Testis (tissue), 3 donors: ENCODE data around the gene TMEM150B. TPM values are rescaled to one million over a fixed set of nuclear protein-coding genes. Genes with fewer than 3 reads are reported as not detected.

Experiments used
- DNase-seq: peaks from one replicate; pipeline ENCODE4 v3.0.0-alpha.2; 2019
- H3K27ac ChIP-seq, 2 donors: fragments of 200-600 bp; sonication (generic); one replicate each; pipeline ENCODE4 v1.5.1; 2019
- H3K27me3 ChIP-seq: fragments of 200-600 bp; sonication (generic); one replicate; pipeline ENCODE4 v1.5.1; 2019
- H3K36me3 ChIP-seq: fragments of 200-600 bp; sonication (generic); one replicate; pipeline ENCODE4 v1.5.1; 2017; ENCODE audit warnings: low read depth; ENCODE audit errors: missing control alignments
- H3K4me1 ChIP-seq: fragments of 200-600 bp; sonication (generic); one replicate; pipeline ENCODE4 v1.5.1; 2019
- H3K4me3 ChIP-seq, 2 donors: fragments of 200-600 bp; sonication (generic); one replicate each; pipeline ENCODE4 v1.5.1; 2017 to 2019
- H3K9me3 ChIP-seq: fragments of 200-600 bp; sonication (generic); one replicate; pipeline ENCODE4 v1.5.1; 2017
- CTCF ChIP-seq, 3 experiments: fragments of 450-650 bp in 2 of 3; fragments of 200-600 bp in 1 of 3; sonication (generic) in 1 of 3; IDR thresholded peaks; one replicate each; pipeline ENCODE4 v1.5.1; 2016 to 2019; ENCODE audit warnings: antibody characterized with exemption in 3 of 3, mild to moderate bottlenecking in 2 of 3, moderate library complexity in 1 of 3
- POLR2A ChIP-seq: fragments of 450-650 bp; IDR thresholded peaks from one replicate; pipeline ENCODE4 v1.6.1; 2017; ENCODE audit warnings: antibody characterized with exemption, mild to moderate bottlenecking, moderate library complexity
- WGBS, 2 donors: methylation state at CpG; one replicate each; pipeline ENCODE4 v1.1.5; 2018; 5-methylcytosine and 5-hydroxymethylcytosine counted together
- intact Hi-C: fragments of 100-400 bp; cut with DNase I; formaldehyde crosslinking; loops from one replicate; pipeline ENCODE4 v1.15.1; 2023; ENCODE audit warnings: low total_unique reads
- polyA plus RNA-seq: library from polyadenylated mRNA; stranded (reverse); fragments of 350-450 nt; fragmentation: Illumina TruSeq; extraction: RNeasy Lipid Tissue Mini Kit (QIAGEN cat#74804); gene quantifications from one replicate; pipeline ENCODE4 v1.2.3, GENCODE V29; 2014; ENCODE audit warnings: low read depth, low replicate concordance; ENCODE audit not compliant: insufficient read depth
- total RNA-seq, 2 donors: library from RNA; depleted of rRNA; stranded (reverse); fragments of >200 nt; gene quantifications; one replicate each; pipeline ENCODE4 v1.2.3, GENCODE V29; 2016

TMEM150B gene
- total and polyA plus RNA-seq, 3 donors from 2014 or later = 0.98 to 2.2 TPM; not detected in 1

GRCh38 chr19:55370305-55370988 is 45.3 kb upstream of the TMEM150B start, which contains the start of gene IL11:
TSS of gene IL11 (minus strand) at chr19:55370463. CDS start at chr19:55370310, 153 bp downstream.
- Histone ChIP-seq H3K4me3 (peak within 1 kb of the TSS; percentile 26 to 32), H3K27me3 (no peaks in the 10 kb centered on the region), H3K9me3 (no peaks in the 10 kb centered on the region), H3K27ac (no peak within 1 kb of the TSS), H3K36me3 (no peaks in the 10 kb centered on the region), H3K4me1 (peaks cover 6% of the 10 kb centered on the region)
- intact Hi-C loops = no loop called here
- TF ChIP-seq POLR2A (no peak), CTCF (IDR thresholded peaks at IDR 0.05) (no peak)
- DNase-seq = no peak
- 11 to 15% methylated on average over 18 to 30 of the region's 32 CpGs for WGBS, 2 donors

- intact Hi-C loops = no loop called here
- H3K4me1 ChIP-seq = peaks cover 6% of the 10 kb centered on the region
- TF ChIP-seq CTCF (IDR thresholded peaks at IDR 0.05) = no peak
- no peak for TF ChIP-seq POLR2A
- no peaks in the 10 kb centered on the region for H3K36me3 ChIP-seq
- peak overlapping the region; percentile 26 to 32 for H3K4me3 ChIP-seq
- no peak overlapping the region for H3K27ac ChIP-seq
- DNase-seq = peak; percentile 50
- H3K27me3 ChIP-seq = no peaks in the 10 kb centered on the region
- WGBS, 2 donors = 2 to 4% methylated on average over 9 to 45 of the region's 59 CpGs
- no peaks in the 10 kb centered on the region for H3K9me3 ChIP-seq
Measured at GRCh38 chr19:55369653-55370304, 44.6 kb upstream of the TMEM150B start.

GRCh38 chr19:55368701-55369563 is 43.8 kb upstream of the TMEM150B start:
- Histone ChIP-seq H3K27me3 (no peaks in the 10 kb centered on the region), H3K4me3 (peak overlapping the region; percentile 26 to 27)
- 5 to 14% methylated on average over 6 to 51 of the region's 54 CpGs for whole genome bisulfite sequencing, 2 donors

GRCh38 chr19:55368106-55368505 is 43.0 kb upstream of the TMEM150B start:
- TF ChIP-seq POLR2A = no peak
- no peak for TF ChIP-seq CTCF (IDR thresholded peaks at IDR 0.05)

More at GRCh38 chr19:55368701-55369563, 43.8 kb upstream of the TMEM150B start:
- H3K9me3 ChIP-seq = no peaks in the 10 kb centered on the region
- H3K4me1 ChIP-seq = peaks cover 6% of the 10 kb centered on the region
- no peak overlapping the region for H3K27ac ChIP-seq
- no peak for DNase-seq
- intact Hi-C loops = no loop called here
- TF ChIP-seq CTCF (IDR thresholded peaks at IDR 0.05) (no peak), POLR2A (no peak)
- no peaks in the 10 kb centered on the region for H3K36me3 ChIP-seq

More at GRCh38 chr19:55368106-55368505, 43.0 kb upstream of the TMEM150B start:
- no peak for DNase-seq
- Histone ChIP-seq H3K27ac (no peak overlapping the region), H3K4me3 (no peak overlapping the region), H3K27me3 (no peaks in the 10 kb centered on the region), H3K9me3 (no peaks in the 10 kb centered on the region), H3K4me1 (peaks cover 6% of the 10 kb centered on the region), H3K36me3 (no peaks in the 10 kb centered on the region)
- intact Hi-C loops = no loop called here
- WGBS, 2 donors = 80 to 87% methylated on average over 2 to 16 of the region's 16 CpGs
